Measurements from ENCODE around the gene FBXL13.
"Not testable (repeated sequence)": the region's sequence is repeated elsewhere in the genome, so short reads cannot be mapped to it uniquely, and the experiment has no call there.

The FBXL13 gene

DNA sequence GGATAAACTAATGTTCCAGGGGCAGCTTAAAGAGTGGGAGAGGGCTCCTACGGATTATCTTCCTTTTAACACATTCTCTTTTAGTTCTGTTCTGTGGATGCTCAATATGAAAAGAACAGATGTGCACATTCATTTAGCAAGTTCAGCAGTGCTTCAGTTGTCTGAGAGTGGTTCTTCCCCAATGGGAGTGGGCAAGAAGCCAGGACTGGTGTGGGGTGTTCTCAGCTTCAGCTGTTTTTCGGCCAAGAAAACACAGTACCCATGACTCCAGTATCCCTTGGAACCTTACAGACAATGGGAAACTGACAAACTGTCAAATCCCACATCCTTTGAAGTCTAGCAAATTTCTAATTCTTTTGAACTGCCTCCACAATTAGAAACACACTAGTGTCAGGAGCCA is 233.3 kb downstream of the FBXL13 start:
- no peak for DNase-seq

- DNase-seq = no peak
These were observed 234.2 kb downstream of the FBXL13 start for GRCh38 chr7:102840404-102840803.

- DNase-seq = not testable (repeated sequence)
These were observed 236.0 kb downstream of the FBXL13 start for GRCh38 chr7:102838572-102839101.

- DNase-seq = no peak
These were observed 236.8 kb downstream of the FBXL13 start for GRCh38 chr7:102837802-102838201.

GRCh38 chr7:102836977-102837376 is 237.6 kb downstream of the FBXL13 start:
- no peak for DNase-seq

- DNase-seq = no peak
These were observed 238.2 kb downstream of the FBXL13 start for GRCh38 chr7:102836191-102836919.

GRCh38 chr7:102834999-102835398 is 239.6 kb downstream of the FBXL13 start:
- no peak for DNase-seq

- no peak for DNase-seq
These were observed 240.1 kb downstream of the FBXL13 start for GRCh38 chr7:102834466-102834865.

DNA sequence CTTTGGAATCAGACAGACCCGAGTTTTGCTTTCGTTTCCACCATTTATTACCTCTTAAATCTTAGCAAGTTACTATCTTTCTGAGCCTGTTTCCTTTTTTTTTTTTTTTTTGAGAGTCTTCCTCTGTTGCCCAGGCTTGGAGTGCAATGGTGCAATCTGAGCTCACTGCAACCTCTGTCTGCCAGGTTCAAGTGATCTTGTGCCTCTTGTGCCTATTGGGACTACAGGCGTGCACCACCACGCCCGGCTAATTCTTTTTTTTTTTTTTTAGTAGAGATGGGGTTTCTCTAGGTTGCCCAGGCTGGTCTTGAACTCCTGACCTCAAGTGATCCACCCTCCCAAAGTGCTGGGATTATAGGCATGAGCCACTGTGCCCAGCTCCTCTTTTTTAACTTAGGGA is 241.3 kb downstream of the FBXL13 start:
- no peak for DNase-seq

GRCh38 chr7:102832674-102833073 is 241.9 kb downstream of the FBXL13 start:
- no peak for DNase-seq

DNA sequence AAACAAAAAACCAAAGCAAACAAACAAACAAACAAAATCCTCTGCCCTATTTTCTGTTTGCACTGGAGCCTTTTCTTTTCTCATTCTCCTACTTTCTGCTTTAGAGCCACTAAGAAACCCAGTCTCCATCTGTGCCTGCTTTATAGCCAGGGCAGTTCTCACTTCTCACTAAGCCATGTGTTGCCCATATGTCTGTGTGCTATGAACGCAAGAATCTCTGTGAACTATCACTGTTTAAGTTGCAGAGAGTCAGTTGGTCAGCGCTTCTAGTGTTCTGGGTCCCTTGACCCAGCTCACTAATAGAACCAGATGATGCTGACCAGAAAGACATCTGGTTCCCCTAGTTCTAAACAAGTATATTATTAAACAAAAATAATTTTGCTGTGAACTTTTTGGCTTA is 244.4 kb downstream of the FBXL13 start:
- no peak for DNase-seq

DNA sequence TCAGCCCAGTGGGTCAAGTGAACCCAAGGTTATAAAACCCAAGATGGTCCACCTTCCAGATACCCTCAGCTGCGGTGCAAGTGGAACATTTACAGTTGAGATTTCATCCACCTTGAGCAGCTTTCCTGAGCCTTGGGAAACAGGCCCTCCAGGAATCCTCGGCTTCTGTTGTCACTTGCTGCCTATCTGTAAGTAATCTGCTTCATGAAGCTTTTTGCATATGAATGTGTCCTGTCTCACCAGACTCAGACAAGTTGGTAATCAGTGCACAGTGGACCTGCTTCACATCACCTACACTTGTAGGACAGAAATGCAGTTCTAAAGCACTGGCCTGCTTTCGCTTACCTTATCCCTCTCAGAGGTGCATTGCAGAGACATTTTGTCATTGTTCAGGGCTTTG is 245.5 kb downstream of the FBXL13 start:
- DNase-seq = no peak

- no peak for DNase-seq
These were observed 246.3 kb downstream of the FBXL13 start for GRCh38 chr7:102828286-102828685.

DNA sequence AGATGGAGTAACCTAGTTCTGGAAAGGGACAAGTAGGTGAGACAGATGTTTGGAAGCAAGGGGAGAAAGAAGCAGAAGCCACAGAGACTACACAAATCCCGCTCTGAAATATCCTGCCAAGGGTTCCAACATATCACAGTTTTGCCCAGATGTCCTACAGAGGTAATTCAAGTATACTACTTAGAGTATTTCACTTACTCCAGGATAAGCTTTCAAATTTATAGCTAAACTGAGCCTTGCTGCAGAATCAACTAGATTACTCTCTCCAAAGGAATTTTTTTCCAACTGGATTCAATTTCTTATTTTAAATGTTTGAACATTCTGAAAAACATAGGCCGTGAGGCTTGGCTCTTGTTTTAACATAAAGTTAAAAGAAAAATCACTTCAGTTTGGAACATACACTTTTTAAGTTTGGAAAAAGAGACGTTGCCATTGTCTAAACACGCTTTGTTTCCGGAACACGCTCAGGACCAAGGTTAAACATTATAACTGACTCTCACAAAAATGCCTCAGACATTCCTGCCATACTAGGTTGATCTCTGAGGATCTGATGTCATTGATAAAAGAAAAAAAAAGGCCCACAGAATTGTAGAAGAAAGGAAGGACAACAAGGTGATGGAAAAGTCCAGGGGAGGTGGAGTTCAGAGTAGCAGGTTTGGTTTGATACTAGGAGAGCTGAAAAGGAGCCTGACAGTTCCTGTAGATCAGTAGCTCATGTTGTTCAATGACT is 251.0 kb downstream of the FBXL13 start:
- DNase-seq = no peak

DNA sequence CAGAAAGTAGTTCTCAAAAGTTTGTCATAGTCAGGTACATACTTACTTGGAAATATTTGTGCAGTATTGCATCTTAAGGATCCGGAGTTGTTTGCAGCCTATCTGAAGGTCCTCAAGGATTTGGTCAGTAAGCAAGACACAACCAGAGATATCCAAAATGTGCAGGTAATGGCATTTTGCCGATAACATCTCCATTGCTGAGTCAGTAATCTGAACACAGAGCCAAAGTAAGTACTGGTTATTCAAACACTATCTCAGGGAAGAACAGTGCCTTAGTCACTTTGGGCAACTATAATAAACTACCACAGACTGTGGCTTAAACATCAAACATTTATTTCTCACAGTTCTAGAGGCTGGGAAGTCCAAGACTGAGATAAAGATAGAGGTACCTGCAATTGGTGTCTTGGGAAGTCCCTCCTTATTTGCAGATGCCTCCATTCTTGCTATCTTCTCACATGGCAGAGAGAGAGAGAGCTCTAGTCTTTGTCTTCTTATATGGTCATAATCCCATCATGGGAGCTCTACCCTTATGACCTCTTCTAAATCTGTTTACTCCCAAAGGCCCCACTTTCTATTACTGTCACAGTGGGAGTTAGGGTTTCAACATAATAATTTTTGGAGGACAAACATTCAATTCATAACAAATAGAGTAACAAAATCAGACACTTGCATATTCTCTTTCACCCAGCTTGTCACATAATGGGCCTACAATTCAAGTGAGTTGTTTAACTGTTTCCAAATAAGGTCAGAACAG is 252.4 kb downstream of the FBXL13 start:
- no peak for DNase-seq

DNA sequence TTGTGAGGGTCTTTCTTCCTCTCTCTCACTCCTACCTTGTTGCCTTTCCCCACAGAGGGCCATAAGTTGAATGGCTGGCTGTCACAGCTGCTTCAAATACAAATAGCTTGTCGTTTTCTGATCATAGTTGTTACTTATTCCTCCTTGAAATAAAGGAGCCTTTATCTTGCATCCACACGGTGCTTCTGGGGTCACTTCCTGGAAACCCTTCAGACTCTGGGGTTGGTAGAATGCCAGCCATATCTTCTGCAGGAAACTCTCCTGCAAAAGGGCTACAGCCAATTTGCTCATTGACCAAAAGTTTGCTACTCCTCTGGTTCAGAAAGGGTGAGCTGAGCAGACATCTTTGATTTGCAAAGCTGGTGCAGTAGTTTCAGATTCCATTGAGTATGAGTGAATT is 255.4 kb downstream of the FBXL13 start:
- no peak for DNase-seq

- DNase-seq = no peak
These were observed 256.7 kb downstream of the FBXL13 start for GRCh38 chr7:102817616-102818573.

- no peak for DNase-seq
These were observed 260.5 kb downstream of the FBXL13 start for GRCh38 chr7:102814025-102814471.

GRCh38 chr7:102813191-102814024 is 261.2 kb downstream of the FBXL13 start:
- no peak for DNase-seq

- no peak for DNase-seq
These were observed 262.5 kb downstream of the FBXL13 start for GRCh38 chr7:102811942-102812678.

GRCh38 chr7:102810916-102811315 is 263.7 kb downstream of the FBXL13 start:
- no peak for DNase-seq

Data from activated naive CD4-positive, alpha-beta T cell treated with anti-CD3 and anti-CD28 coated beads, Interleukin-2, amount 50 U/mL, for 16 hours (primary cell).